ENCODE measurements around the gene KRTAP10-3. TPM values are rescaled to one million over a fixed set of nuclear protein-coding genes. Genes with fewer than 3 reads are reported as not detected.

KRTAP10-3 gene
- total RNA-seq, 1 experiment from 2014 or later, result not detected

DNA sequence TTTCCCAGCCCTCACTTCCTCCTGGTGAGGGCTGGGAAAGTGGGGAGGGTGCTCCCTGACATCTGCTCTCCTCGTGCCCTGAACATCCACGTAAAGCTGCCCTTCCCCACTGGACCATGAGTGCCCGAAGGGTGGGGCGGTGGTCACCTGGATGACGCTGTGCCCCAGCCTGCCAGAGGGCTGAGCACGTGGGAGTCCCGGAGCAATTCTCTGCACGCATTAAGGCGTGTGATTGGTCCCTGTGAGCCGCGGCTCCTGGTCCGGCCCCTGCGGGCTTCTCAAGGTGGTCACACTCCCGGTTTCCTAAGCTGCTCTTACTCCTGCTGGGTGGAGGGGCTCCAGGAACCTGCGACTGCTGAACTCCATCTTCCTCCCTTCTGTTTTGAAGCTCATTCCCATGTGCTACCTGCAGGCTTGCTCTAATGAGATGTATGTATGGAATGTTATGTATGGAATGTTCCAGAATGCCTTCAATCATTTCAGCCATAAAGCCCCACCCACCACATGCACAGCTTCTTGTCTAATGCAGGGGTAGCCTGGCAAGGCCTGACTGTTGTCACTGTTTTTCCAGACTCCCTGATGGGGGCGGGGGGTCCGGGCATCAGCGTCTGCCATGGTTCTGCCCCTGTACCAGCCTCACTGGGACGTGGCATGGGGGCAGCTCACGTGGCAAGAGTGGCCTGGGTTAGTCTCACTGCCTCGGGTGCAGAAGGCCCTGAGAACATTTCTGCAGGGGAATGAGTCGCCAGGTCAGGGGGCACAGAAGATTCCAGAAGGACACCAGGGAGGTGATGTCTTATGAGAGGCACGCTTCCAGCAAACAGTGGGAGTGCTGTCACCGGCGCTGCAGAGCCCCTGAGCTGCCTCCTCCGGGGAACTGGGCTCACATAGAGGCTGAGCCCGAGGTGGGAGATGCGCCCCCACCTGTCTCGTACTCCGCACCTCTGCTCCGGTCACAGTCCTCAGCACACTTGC lies 38.0 kb downstream of the KRTAP10-3 start:
- peaks cover 13% of the 10 kb centered on the region for H3K9me3 Mint-ChIP-seq (ENCODE audit: unreplicated experiment)

GRCh38 chr21:44519346-44520325 lies 39.0 kb downstream of the KRTAP10-3 start:
- H3K4me1 Mint-ChIP-seq (ENCODE audit: low read depth, unreplicated experiment), result peaks cover 17% of the 10 kb centered on the region
- H3K36me3 Mint-ChIP-seq (ENCODE audit: insufficient read depth, unreplicated experiment), result no peaks in the 10 kb centered on the region
- no peak for TF ChIP-seq CTCF (IDR thresholded peaks at IDR 0.05; ENCODE audit: insufficient read depth in 1 of 2, low read depth in 1 of 2, low read length in 1 of 2, severe bottlenecking in 1 of 2, unreplicated experiment in 1 of 2)
- no peak for DNase-seq
- ChIA-PET CTCF (interaction anchor here (0.9 to 1.1 kb wide), 2 partner anchors 9 to 223 kb away, joined by 3 to 7 read pairs; no protein-coding TSS in a partner anchor), POLR2A (no interaction called here)
- H3K27me3 Mint-ChIP-seq (ENCODE audit: insufficient read depth, unreplicated experiment), result no peaks in the 10 kb centered on the region
- peaks cover 13% of the 10 kb centered on the region for H3K9me3 Mint-ChIP-seq (ENCODE audit: unreplicated experiment)
- Histone ChIP-seq H3K4me3 (ENCODE audit: low read depth, low read length) (no peak overlapping the region), H3K4me1 (peaks cover 7% of the 10 kb centered on the region; the same call in 1 of the 2 replicates), H3K36me3 (ENCODE audit: control insufficient read depth, insufficient read depth, low read length) (no peaks in the 10 kb centered on the region), H3K9me3 (peaks cover 11% of the 10 kb centered on the region), H3K27me3 (replicated peaks; ENCODE audit: control insufficient read depth, insufficient read depth, low read length) (no peaks in the 10 kb centered on the region)
- no peak overlapping the region for H3K4me3 Mint-ChIP-seq (ENCODE audit: unreplicated experiment)
- no peak overlapping the region for H3K27ac Mint-ChIP-seq (ENCODE audit: unreplicated experiment)
- no TSS peak for BruUV-seq (replicated peaks)
- intact Hi-C loops (cut with micrococcal nuclease; ENCODE audit: unreplicated experiment), result loop anchor here (10.0 kb wide), 1 partner anchor 275 kb away; no protein-coding TSS in a partner anchor

More for the DNA sequence above, 38.0 kb downstream of the KRTAP10-3 start:
- H3K36me3 ChIP-seq (ENCODE audit: control insufficient read depth, insufficient read depth, low read length), result no peaks in the 10 kb centered on the region
- POLR2A ChIA-PET, result no interaction called here
- Mint-ChIP-seq H3K4me1 (ENCODE audit: low read depth, unreplicated experiment) (peaks cover 17% of the 10 kb centered on the region), H3K27me3 (ENCODE audit: insufficient read depth, unreplicated experiment) (no peaks in the 10 kb centered on the region), H3K27ac (ENCODE audit: unreplicated experiment) (peak overlapping the region; percentile 18), H3K36me3 (ENCODE audit: insufficient read depth, unreplicated experiment) (no peaks in the 10 kb centered on the region), H3K4me3 (ENCODE audit: unreplicated experiment) (no peak overlapping the region)
- no TSS peak for BruUV-seq (replicated peaks)
- peaks cover 7% of the 10 kb centered on the region; the same call in 1 of the 2 replicates for H3K4me1 ChIP-seq
- H3K4me3 ChIP-seq (ENCODE audit: low read depth, low read length), result no peak overlapping the region
- peaks cover 14% of the 10 kb centered on the region for H3K9me3 ChIP-seq
- intact Hi-C loops (cut with micrococcal nuclease; ENCODE audit: unreplicated experiment), result no loop called here
- TF ChIP-seq CTCF (IDR thresholded peaks at IDR 0.05; ENCODE audit: insufficient read depth in 1 of 2, low read depth in 1 of 2, low read length in 1 of 2, severe bottlenecking in 1 of 2, unreplicated experiment in 1 of 2), result no peak
- CTCF ChIA-PET, result interaction anchor here (0.9 to 1.1 kb wide), 2 partner anchors 10 to 222 kb away, joined by 3 to 7 read pairs; no protein-coding TSS in a partner anchor
- H3K27me3 ChIP-seq (replicated peaks; ENCODE audit: control insufficient read depth, insufficient read depth, low read length), result no peaks in the 10 kb centered on the region
- DNase-seq, result peak in 1 of 2 experiments; percentile 38

- H3K4me1 Mint-ChIP-seq (ENCODE audit: low read depth, unreplicated experiment), result peaks cover 17% of the 10 kb centered on the region
- no peak overlapping the region for H3K27ac Mint-ChIP-seq (ENCODE audit: unreplicated experiment)
- no TSS peak for BruUV-seq (replicated peaks)
- intact Hi-C loops (cut with micrococcal nuclease; ENCODE audit: unreplicated experiment), result loop anchor here (10.0 kb wide), 1 partner anchor 276 kb away; no protein-coding TSS in a partner anchor
- peaks cover 4% of the 10 kb centered on the region; the same call in 1 of the 2 replicates for H3K9me3 ChIP-seq
- H3K27me3 ChIP-seq (replicated peaks; ENCODE audit: control insufficient read depth, insufficient read depth, low read length), result no peaks in the 10 kb centered on the region
- DNase-seq, result no peak
- no peak overlapping the region for H3K4me3 ChIP-seq (ENCODE audit: low read depth, low read length)
- no peak for TF ChIP-seq CTCF (IDR thresholded peaks at IDR 0.05; ENCODE audit: insufficient read depth in 1 of 2, low read depth in 1 of 2, low read length in 1 of 2, severe bottlenecking in 1 of 2, unreplicated experiment in 1 of 2)
- H3K4me1 ChIP-seq, result peaks cover 7% of the 10 kb centered on the region; the same call in 1 of the 2 replicates
- no peaks in the 10 kb centered on the region for H3K36me3 Mint-ChIP-seq (ENCODE audit: insufficient read depth, unreplicated experiment)
- CTCF ChIA-PET, result no interaction called here
- H3K9me3 Mint-ChIP-seq (ENCODE audit: unreplicated experiment), result peaks cover 13% of the 10 kb centered on the region
- H3K27me3 Mint-ChIP-seq (ENCODE audit: insufficient read depth, unreplicated experiment), result no peaks in the 10 kb centered on the region
- H3K4me3 Mint-ChIP-seq (ENCODE audit: unreplicated experiment), result peak overlapping the region; percentile 77
- H3K36me3 ChIP-seq (ENCODE audit: control insufficient read depth, insufficient read depth, low read length), result no peaks in the 10 kb centered on the region
- POLR2A ChIA-PET, result no interaction called here
Measured at GRCh38 chr21:44518686-44519085, 39.9 kb downstream of the KRTAP10-3 start.
